22Rv1 (cell line): Measurements from ENCODE around the gene DGKB.

Source experiments
- CTCF ChIP-seq: fragments of 450-650 bp; IDR thresholded peaks from 2 replicates; pipeline ENCODE4 v1.5.1; 2017; ENCODE audit warnings: mild to moderate bottlenecking
- ZFX ChIP-seq: fragments of 450-650 bp; IDR thresholded peaks from 2 replicates; pipeline ENCODE4 v1.6.1; 2017; ENCODE audit warnings: antibody characterized with exemption, borderline replicate concordance

- TF ChIP-seq CTCF, result no peak
- no peak for TF ChIP-seq ZFX
These were observed 61.5 kb downstream of the DGKB start for GRCh38 chr7:14841086-14841485.
